HL-60 (cell line): Measurements from ENCODE around the gene SH3RF3.
"Not testable (repeated sequence)": the region's sequence is repeated elsewhere in the genome, so short reads cannot be mapped to it uniquely, and the experiment has no call there.

Experiments
- DNase-seq, 2 experiments: peaks; one replicate each; pipeline ENCODE4 v3.0.0-alpha.2; 2010 to 2020; ENCODE audit warnings: low read depth in 1 of 2, low spot score in 1 of 2
- H3K27ac ChIP-seq: fragments of 250-450 bp; sonication (Bioruptor Pico); replicated peaks from 2 replicates; pipeline ENCODE4 v1.5.1; 2020; ENCODE audit warnings: mild to moderate bottlenecking, moderate library complexity
- H3K27me3 ChIP-seq: fragments of 250-450 bp; sonication (Bioruptor Pico); 2 replicates; pipeline ENCODE4 v1.5.1; 2021; ENCODE audit warnings: mild to moderate bottlenecking, moderate library complexity; ENCODE audit not compliant: insufficient read depth, poor library complexity, severe bottlenecking
- H3K4me3 ChIP-seq: replicated peaks from 2 replicates; pipeline ENCODE4 v1.5.1; 2011; ENCODE audit warnings: mild to moderate bottlenecking, control low read depth, low read length; ENCODE audit not compliant: insufficient read depth
- CTCF ChIP-seq: IDR thresholded peaks from one replicate; pipeline ENCODE4 v1.5.1; 2011; ENCODE audit warnings: low read length, control low read depth, inconsistent platforms; ENCODE audit not compliant: insufficient read depth
- GABPA ChIP-seq: IDR thresholded peaks from 2 replicates; pipeline ENCODE4 v1.6.1; 2012; ENCODE audit warnings: low read depth
- POLR2AphosphoS5 ChIP-seq: IDR thresholded peaks from 2 replicates; pipeline ENCODE4 v1.6.1; 2012; ENCODE audit warnings: low read depth
- REST ChIP-seq: IDR thresholded peaks from 2 replicates; pipeline ENCODE4 v1.6.1; 2012; ENCODE audit warnings: low read depth; ENCODE audit not compliant: insufficient replicate concordance
- SPI1 ChIP-seq: IDR thresholded peaks from 2 replicates; pipeline ENCODE4 v1.6.1; 2012; ENCODE audit warnings: low read depth, mild to moderate bottlenecking, borderline replicate concordance

SH3RF3 gene

GRCh38 chr2:109218792-109219126 is 89.8 kb downstream of the SH3RF3 start:
- DNase-seq, result no peak
- Histone ChIP-seq H3K27ac (no peak overlapping the region), H3K27me3 (no peaks in the 10 kb centered on the region), H3K4me3 (no peak overlapping the region)
- TF ChIP-seq SPI1 (no peak), POLR2AphosphoS5 (no peak), CTCF (no peak), REST (no peak), GABPA (no peak)

- H3K27me3 ChIP-seq, result no peaks in the 10 kb centered on the region
- H3K4me3 ChIP-seq, result no peak overlapping the region
- H3K27ac ChIP-seq, result no peak overlapping the region
- TF ChIP-seq SPI1 (no peak), REST (no peak), CTCF (no peak), POLR2AphosphoS5 (no peak), GABPA (no peak)
- no peak for DNase-seq
These were observed 91.9 kb downstream of the SH3RF3 start for GRCh38 chr2:109220860-109221259.

- H3K27ac ChIP-seq, DNase-seq, H3K4me3 ChIP-seq, H3K27me3 ChIP-seq: not testable (repeated sequence)
These were observed 92.3 kb downstream of the SH3RF3 start for GRCh38 chr2:109221316-109221715.

GRCh38 chr2:109222422-109222821 is 93.4 kb downstream of the SH3RF3 start:
- no peak for TF ChIP-seq CTCF
- TF ChIP-seq REST, result no peak
- no peak for TF ChIP-seq GABPA
- TF ChIP-seq SPI1, result no peak
- no peak for TF ChIP-seq POLR2AphosphoS5
- Histone ChIP-seq H3K4me3 (no peak overlapping the region), H3K27ac (no peak overlapping the region), H3K27me3 (no peaks in the 10 kb centered on the region)
- DNase-seq, result no peak
